A549 (cell line): ENCODE results near the gene AMFR.

Source experiments
- BCL3 ChIP-seq: fragments of >200 bp; sonication (Bioruptor Twin); formaldehyde crosslinking; IDR thresholded peaks from 3 replicates; pipeline ENCODE4 v1.6.1; 2016
- CEBPB ChIP-seq, 2 experiments: fragments of >200 bp in 1 of 2; sonication (Bioruptor Twin) in 1 of 2; formaldehyde crosslinking in 1 of 2; IDR thresholded peaks; 2 replicates each; pipeline ENCODE4 v1.6.1; 2012 to 2016
- ELK1 ChIP-seq: fragments of 150-350 bp; IDR thresholded peaks from 2 replicates; pipeline ENCODE4 v1.6.1; 2014; ENCODE audit warnings: low read depth, mild to moderate bottlenecking, low read length
- PHF8 ChIP-seq: fragments of 200-600 bp; sonication (generic); IDR thresholded peaks from 2 replicates; pipeline ENCODE4 v1.6.1; 2016; ENCODE audit warnings: low read depth, mild to moderate bottlenecking, antibody characterized with exemption, moderate library complexity, borderline replicate concordance
- POLR2A ChIP-seq: IDR thresholded peaks from 2 replicates; pipeline ENCODE4 v1.6.1; 2012; ENCODE audit warnings: mild to moderate bottlenecking, low read length
- ZC3H11A ChIP-seq: fragments of 450-650 bp; IDR thresholded peaks from 2 replicates; pipeline ENCODE4 v1.6.1; 2014; ENCODE audit warnings: antibody characterized with exemption, mild to moderate bottlenecking
- ZFP36 ChIP-seq: fragments of 450-650 bp; IDR thresholded peaks from 2 replicates; pipeline ENCODE4 v1.6.1; 2014; ENCODE audit warnings: borderline replicate concordance; ENCODE audit not compliant: partially characterized antibody
- TF ChIP-seq, protein P1 (sequence below): IDR thresholded peaks from 2 replicates; pipeline ENCODE4 v1.6.1; 2012

DNA sequence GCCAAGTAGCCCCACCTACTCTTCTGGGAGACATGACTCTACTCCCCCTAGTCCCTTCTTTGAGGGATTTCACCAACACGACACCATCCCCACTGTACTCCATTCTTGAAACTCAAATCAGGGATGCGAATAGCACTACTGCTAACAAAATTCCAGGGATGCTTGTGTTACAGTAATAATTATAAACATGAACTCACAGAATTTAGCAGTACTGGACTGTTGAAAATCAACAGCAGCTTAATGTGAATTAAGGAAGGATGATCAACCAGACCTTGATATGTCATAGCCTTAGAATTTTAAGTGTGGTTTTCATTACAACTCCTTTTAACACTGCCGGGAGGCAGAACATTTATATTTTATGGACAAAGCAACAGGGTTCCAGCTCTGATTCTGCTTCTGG lies 37.9 kb downstream of the AMFR start:
- no peak for TF ChIP-seq PHF8
- TF ChIP-seq, protein P1, sequence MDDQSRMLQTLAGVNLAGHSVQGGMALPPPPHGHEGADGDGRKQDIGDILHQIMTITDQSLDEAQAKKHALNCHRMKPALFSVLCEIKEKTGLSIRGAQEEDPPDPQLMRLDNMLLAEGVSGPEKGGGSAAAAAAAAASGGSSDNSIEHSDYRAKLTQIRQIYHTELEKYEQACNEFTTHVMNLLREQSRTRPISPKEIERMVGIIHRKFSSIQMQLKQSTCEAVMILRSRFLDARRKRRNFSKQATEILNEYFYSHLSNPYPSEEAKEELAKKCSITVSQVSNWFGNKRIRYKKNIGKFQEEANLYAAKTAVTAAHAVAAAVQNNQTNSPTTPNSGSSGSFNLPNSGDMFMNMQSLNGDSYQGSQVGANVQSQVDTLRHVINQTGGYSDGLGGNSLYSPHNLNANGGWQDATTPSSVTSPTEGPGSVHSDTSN = no peak
- no peak for TF ChIP-seq BCL3
- no peak for TF ChIP-seq CEBPB (IDR thresholded peaks at IDR 0.05)
- no peak for TF ChIP-seq POLR2A
- no peak for TF ChIP-seq ZC3H11A
- TF ChIP-seq ZFP36 = no peak
- TF ChIP-seq ELK1 = no peak
